ENCODE results near the gene AVEN. TPM values are rescaled to one million over a fixed set of nuclear protein-coding genes. Genes with fewer than 3 reads are reported as not detected.

Gene AVEN
- total and polyA plus RNA-seq, 2 of the 4 experiments (the other 2 are of a cell fraction): 9.1 to 17.6 TPM

- intact Hi-C loops (cut with micrococcal nuclease): no loop called here
- H2BK15ac ChIP-seq (ENCODE audit: low read depth, low read length): no peak overlapping the region
- no peak overlapping the region for H3K4ac ChIP-seq (ENCODE audit: low read depth, low read length)
- no peaks in the 10 kb centered on the region for H3K27me3 ChIP-seq (ENCODE audit: control insufficient read depth, insufficient read depth, low read length)
- no peak overlapping the region for H3K4me2 ChIP-seq (ENCODE audit: low read depth, low read length)
- H4K20me1 ChIP-seq (ENCODE audit: insufficient read depth, low read length): no peaks in the 10 kb centered on the region
- H2AFZ ChIP-seq (replicated peaks; ENCODE audit: low read length, poor library complexity): no peak overlapping the region
- no peak overlapping the region for H2BK5ac ChIP-seq (ENCODE audit: low read depth, low read length, poor library complexity, severe bottlenecking)
- dilution Hi-C loops (cut with HindIII; ENCODE audit: low sequenced_read_pairs, unreplicated experiment): no loop called here
- no peak overlapping the region for H4K5ac ChIP-seq (ENCODE audit: low read depth, low read length)
- no peak overlapping the region for H2AK5ac ChIP-seq (ENCODE audit: low read depth, low read length)
- WGBS, 2 experiments (ENCODE audit: extremely low coverage in 2 of 2, insufficient read length in 1 of 2): no CpG with 5 or more reads among the region's 4 CpGs
- no peaks in the 10 kb centered on the region for H3K4me1 ChIP-seq (ENCODE audit: control insufficient read depth, insufficient read depth, low read length)
- H3K9ac ChIP-seq (ENCODE audit: low read depth, low read length): no peak overlapping the region
- H3K9me1 ChIP-seq (ENCODE audit: insufficient read depth, low read length): peaks cover under 1% of the 10 kb centered on the region
- no peak overlapping the region for H3K23ac ChIP-seq (ENCODE audit: low read depth, low read length)
- no peaks in the 10 kb centered on the region for H3K36me3 ChIP-seq (ENCODE audit: control insufficient read depth, insufficient read depth, low read length)
- ChIA-PET POLR2A (ENCODE audit: unreplicated experiment) (no interaction called here), CTCF (interaction anchor here (0.7 to 1.3 kb wide), 2 partner anchors 90 to 239 kb away, joined by 3 read pairs; no protein-coding TSS in a partner anchor)
- no peak overlapping the region for H4K8ac ChIP-seq (ENCODE audit: low read depth in 2 of 2, low read length in 2 of 2)
- DNase-seq (no peak), ATAC-seq (ENCODE audit: low read depth) (peak; percentile 42)
- no peak overlapping the region for H3K56ac ChIP-seq (ENCODE audit: extremely low read depth, insufficient read depth, low read length)
- H3K79me1 ChIP-seq (ENCODE audit: low read depth in 1 of 2, low read length in 2 of 2): peaks cover under 1 to 6% of the 10 kb centered on the region in 2 experiments; a peak in 2 of 4 replicates
- H3K9me3 ChIP-seq (ENCODE audit: control insufficient read depth, insufficient read depth, low read length): no peaks in the 10 kb centered on the region
- no peak overlapping the region for H3K18ac ChIP-seq (ENCODE audit: low read depth, low read length)
- BruUV-seq (replicated peaks): no TSS peak
- H3K27ac ChIP-seq (ENCODE audit: insufficient read depth, low read length): no peak overlapping the region
- no peak overlapping the region for H4K91ac ChIP-seq (ENCODE audit: insufficient read depth, low read depth, low read length)
- in situ Hi-C loops (cut with MboI; ENCODE audit: low sequenced_read_pairs): no loop called here
- H2BK120ac ChIP-seq (ENCODE audit: low read depth, low read length): no peak overlapping the region
- H3K14ac ChIP-seq (replicated peaks; ENCODE audit: low read depth, low read length): no peak overlapping the region
- no peak overlapping the region for H2AK9ac ChIP-seq (replicated peaks; ENCODE audit: low read depth, low read length, poor library complexity)
- no peak overlapping the region for H2BK20ac ChIP-seq (ENCODE audit: low read depth, low read length)
- TF ChIP-seq CEBPB (IDR thresholded peaks at IDR 0.05; ENCODE audit: low read depth, low read length): peak; percentile 78
- no peak for TF ChIP-seq CHD1 (IDR thresholded peaks at IDR 0.05; ENCODE audit: low read depth, low read length)
- peak; percentile 21 for TF ChIP-seq CTCF (conservative IDR thresholded peaks at IDR 0.05; ENCODE audit: low read depth, low read length)
- H3K4me3 ChIP-seq (ENCODE audit: insufficient read depth, low read depth, low read length): no peak overlapping the region
Observed at GRCh38 chr15:33975022-33975565, 63.9 kb downstream of the AVEN start.

Measured in IMR-90 (cell line).